Stimulated activated CD8-positive, alpha-beta memory T cell treated with anti-CD3 and anti-CD28 coated beads, Interleukin-7, amount 100 ng/mL, for 4 hours (primary cell): Measurements from ENCODE around the gene CDH4.
"Not testable (repeated sequence)": the region's sequence is repeated elsewhere in the genome, so short reads cannot be mapped to it uniquely, and the experiment has no call there.

Experiments
- DNase-seq, 2 donors: peaks; one replicate each; pipeline ENCODE4 v3.0.0-alpha.2; 2020; ENCODE audit warnings: low read depth in 2 of 2

CDH4 gene

GRCh38 chr20:61455508-61456215 is 203.6 kb downstream of the CDH4 start:
- no peak for DNase-seq

- DNase-seq = no peak
These were observed 205.7 kb downstream of the CDH4 start for GRCh38 chr20:61457725-61458124.

- DNase-seq = no peak
These were observed 206.2 kb downstream of the CDH4 start for GRCh38 chr20:61458146-61458746.

- DNase-seq = no peak
These were observed 207.2 kb downstream of the CDH4 start for GRCh38 chr20:61459266-61459665.

- DNase-seq = no peak
These were observed 207.6 kb downstream of the CDH4 start for GRCh38 chr20:61459705-61460104.

- DNase-seq = no peak
These were observed 208.4 kb downstream of the CDH4 start for GRCh38 chr20:61460261-61461052.

- no peak for DNase-seq
These were observed 209.4 kb downstream of the CDH4 start for GRCh38 chr20:61461461-61461860.

GRCh38 chr20:61464307-61465303 is 212.5 kb downstream of the CDH4 start:
- no peak for DNase-seq

- no peak for DNase-seq
These were observed 223.7 kb downstream of the CDH4 start for GRCh38 chr20:61475729-61476128.

- DNase-seq = no peak
These were observed 224.9 kb downstream of the CDH4 start for GRCh38 chr20:61476956-61477355.

- no peak for DNase-seq
These were observed 225.4 kb downstream of the CDH4 start for GRCh38 chr20:61477451-61477861.

- DNase-seq = no peak
These were observed 226.0 kb downstream of the CDH4 start for GRCh38 chr20:61478094-61478493.

- no peak for DNase-seq
These were observed 226.7 kb downstream of the CDH4 start for GRCh38 chr20:61478611-61479305.

- not testable (repeated sequence) for DNase-seq
These were observed 227.4 kb downstream of the CDH4 start for GRCh38 chr20:61479433-61479832.

GRCh38 chr20:61480158-61480825 is 228.2 kb downstream of the CDH4 start:
- no peak for DNase-seq

GRCh38 chr20:61482056-61482887 is 230.2 kb downstream of the CDH4 start:
- no peak for DNase-seq

GRCh38 chr20:61482901-61483300 is 230.8 kb downstream of the CDH4 start:
- no peak for DNase-seq

- no peak for DNase-seq
These were observed 231.4 kb downstream of the CDH4 start for GRCh38 chr20:61483336-61484067.

GRCh38 chr20:61486198-61486597 is 234.1 kb downstream of the CDH4 start:
- no peak for DNase-seq
